ENCODE results near the gene VPREB3.

The VPREB3 gene

GRCh38 chr22:23754220-23754919 lies at the start of gene VPREB3:
TSS of gene VPREB3 (minus strand) at chr22:23754425. CDS start at chr22:23754363, 62 bp downstream.
- DNase-seq = no peak

DNA sequence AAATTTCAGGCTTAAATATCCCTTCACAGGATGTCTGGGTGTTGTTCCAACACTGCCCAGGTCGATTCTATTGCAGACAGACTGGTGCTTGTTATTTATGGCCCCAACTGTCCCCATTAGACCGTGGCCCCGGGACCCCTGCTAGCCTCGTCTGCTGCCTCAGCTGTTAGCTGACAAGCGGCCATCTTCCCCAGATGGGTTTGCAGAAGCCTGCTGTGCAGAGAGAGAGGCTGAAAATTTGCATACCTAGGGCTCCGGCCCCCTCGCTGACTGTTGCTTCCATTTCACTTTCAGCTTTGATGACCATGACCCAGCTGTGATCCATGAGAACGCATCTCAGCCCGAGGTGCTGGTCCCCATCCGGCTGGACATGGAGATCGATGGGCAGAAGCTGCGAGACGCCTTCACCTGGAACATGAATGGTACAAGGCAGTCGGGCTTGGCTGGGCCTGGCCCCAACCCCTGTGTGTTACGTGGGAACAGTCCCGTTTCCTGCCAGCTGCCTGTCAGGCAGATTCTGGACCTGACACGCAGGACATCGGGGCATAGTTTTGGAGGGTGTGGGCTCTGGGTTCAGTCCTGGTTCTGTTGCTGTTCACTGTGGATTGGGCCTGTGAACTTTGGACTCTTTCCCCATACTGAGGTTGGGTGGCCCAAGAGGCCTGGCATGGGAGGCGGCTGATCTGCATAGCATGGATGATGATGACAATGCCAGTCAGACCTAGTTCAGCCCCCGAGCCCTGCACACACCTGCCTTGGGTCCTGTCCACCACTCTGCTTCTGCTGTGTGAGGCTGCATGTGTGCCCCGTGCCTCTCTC lies 49.0 kb upstream of the VPREB3 start:
- DNase-seq = no peak

DNA sequence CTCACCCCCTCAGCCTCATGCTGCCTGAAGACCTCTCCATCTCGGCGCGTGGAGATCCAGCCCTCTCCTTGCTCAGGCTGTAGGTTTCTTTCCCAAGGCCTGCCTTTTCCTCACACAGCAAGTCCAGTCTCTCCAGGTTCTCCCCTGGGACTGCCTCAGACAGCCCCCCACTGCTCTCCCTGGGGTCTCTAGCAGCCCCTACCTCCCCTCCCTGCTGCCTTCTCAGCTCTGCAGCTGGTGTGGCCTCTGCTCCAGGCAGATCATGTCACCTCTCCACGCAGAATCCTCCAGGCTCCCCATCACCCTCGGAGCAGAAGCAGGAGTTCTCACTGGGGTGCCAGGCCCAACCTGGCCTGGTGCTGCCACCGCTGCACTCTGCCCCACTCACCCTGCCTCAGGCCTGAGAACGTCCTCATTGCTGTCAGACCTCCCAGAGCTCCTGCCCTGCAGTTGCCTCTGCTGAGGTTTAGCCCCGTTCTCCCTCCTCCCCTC lies 47.7 kb upstream of the VPREB3 start:
- DNase-seq = no peak

- DNase-seq = no peak
These were observed 47.1 kb upstream of the VPREB3 start for GRCh38 chr22:23801238-23801821.

GRCh38 chr22:23800297-23801237 lies 46.3 kb upstream of the VPREB3 start:
- DNase-seq = no peak

DNA sequence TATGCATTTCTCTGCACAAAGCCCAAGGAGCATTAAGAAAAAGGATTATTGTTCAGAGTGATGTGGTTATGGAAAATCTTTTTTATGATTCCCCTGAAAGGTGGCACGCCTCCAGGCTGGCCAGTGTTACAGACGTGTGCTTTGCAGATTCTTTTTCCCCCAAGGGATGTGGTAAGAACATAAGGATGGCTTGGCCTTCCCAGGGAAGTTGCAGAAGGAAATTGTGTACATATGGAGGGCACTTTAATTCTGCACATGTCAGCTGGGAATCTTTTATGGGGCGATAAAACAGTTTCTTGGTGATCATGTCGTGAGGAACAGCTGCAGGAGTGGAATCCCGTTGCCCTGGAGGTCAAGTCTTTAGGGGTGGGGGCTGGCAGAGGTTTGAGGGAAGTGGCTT lies 42.2 kb upstream of the VPREB3 start:
- DNase-seq = no peak

DNA sequence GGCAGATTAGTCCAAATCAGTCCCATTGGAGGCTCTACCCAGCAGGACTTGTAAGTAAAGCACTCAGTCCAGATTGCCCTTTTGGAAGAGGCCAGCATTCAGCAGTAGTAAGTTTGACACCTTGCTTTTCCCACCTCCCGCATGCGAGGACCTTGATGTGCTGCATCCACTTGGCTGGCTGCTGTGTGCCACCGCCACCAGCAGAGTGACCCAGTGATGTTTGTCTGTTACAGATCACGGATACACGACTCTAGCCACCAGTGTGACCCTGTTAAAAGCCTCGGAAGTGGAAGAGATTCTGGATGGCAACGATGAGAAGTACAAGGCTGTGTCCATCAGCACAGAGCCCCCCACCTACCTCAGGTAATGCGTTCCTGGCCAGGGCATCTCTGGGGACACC lies 39.1 kb upstream of the VPREB3 start:
- no peak for DNase-seq

DNA sequence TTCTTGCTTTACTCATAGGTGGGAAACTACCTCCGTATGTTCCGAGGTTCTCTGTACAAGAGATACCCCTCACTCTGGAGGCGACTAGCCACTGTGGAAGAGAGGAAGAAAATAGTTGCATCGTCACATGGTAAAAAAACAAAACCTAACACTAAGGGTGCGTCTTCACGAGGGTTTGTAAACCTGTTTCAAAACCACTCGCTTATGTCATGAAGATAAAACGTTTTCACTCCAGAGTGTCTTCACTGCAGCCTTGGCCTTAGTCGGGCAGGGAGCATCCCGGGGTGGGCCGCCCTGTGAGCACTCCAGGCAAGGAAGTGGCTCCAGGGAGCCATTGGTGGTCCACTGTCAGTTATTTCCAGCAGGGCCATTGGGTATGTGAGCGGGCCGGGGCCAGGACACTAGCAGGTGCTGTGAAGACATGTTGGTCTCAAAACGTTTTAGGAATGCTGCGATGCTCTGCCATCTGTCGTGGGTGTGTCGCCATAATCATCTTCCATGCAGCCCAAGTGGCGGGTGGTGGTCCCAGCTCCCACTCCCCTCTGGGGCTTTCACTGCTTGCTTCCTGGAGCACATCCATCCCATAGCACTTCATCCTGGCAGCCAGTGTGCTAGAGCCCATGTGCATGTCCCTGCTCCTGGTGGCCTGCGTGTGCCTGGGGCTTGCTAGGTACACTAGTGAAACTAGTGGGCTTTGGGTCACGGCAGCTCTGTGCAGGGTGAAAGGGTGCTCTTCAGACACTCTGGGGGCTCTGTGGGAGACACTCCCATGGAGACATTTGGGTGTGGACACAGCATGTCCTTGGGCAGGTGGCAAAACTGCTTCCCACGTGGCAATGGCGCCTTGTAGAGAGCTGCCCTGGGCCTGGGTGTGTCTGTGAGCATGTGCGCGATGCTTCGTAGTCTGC lies 37.8 kb upstream of the VPREB3 start:
- no peak for DNase-seq

- no peak for DNase-seq
These were observed 36.9 kb upstream of the VPREB3 start for GRCh38 chr22:23790819-23791737.

- DNase-seq = peak in 1 of 2 experiments; percentile 10
These were observed 35.4 kb upstream of the VPREB3 start for GRCh38 chr22:23789638-23790037.

GRCh38 chr22:23789121-23789520 lies 34.9 kb upstream of the VPREB3 start:
- peak in 1 of 2 experiments; percentile 13 for DNase-seq

GRCh38 chr22:23787910-23788309 lies 33.7 kb upstream of the VPREB3 start:
- DNase-seq = no peak

DNA sequence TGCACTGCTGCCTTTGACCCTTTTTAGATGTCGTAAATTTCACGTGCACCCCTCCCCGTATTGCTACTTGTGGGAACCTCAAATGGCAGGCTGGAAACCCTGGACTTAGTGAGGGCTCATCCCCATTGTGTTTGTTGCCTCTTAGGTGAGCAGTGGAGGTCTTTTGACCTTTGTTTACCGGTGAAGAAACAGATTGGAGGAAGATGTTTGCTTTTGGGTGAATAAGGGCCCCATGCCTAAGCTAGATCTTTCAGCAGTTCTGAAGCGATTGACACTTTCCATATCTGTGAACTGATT lies 33.3 kb upstream of the VPREB3 start:
- no peak for DNase-seq

GRCh38 chr22:23786752-23787599 lies 32.8 kb upstream of the VPREB3 start, which contains the start of gene SMARCB1:
TSS of gene SMARCB1 (plus strand) at chr22:23786966. CDS start at chr22:23787170, 204 bp downstream.
- peak; percentile 78 to 80 for DNase-seq

- DNase-seq = no peak
These were observed 32.1 kb upstream of the VPREB3 start for GRCh38 chr22:23786261-23786710.

DNA sequence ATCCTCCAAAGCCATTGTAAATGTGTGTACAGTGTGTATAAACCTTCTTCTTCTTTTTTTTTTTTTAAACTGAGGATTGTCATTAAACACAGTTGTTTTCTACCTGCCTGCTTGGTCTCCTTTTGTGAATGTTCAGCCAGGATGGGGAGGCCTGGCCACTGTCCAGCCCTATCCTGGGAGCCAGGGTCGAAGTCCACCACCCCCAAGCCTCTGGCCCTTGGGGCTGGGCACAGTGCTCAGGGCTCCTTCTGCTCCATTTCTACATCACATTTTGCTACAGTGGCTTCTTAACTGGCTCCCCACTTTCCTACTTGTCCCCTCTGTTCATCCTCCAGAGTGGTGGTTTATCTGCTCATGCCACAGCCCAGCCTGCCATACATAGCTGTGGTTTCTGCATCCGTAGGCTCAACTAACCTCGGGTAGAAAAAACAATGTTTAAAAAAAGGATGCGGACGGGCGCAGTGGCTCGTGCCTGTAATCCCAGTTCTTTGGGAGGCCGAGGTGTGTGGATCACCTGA lies 30.0 kb upstream of the VPREB3 start:
- no peak for DNase-seq

DNA sequence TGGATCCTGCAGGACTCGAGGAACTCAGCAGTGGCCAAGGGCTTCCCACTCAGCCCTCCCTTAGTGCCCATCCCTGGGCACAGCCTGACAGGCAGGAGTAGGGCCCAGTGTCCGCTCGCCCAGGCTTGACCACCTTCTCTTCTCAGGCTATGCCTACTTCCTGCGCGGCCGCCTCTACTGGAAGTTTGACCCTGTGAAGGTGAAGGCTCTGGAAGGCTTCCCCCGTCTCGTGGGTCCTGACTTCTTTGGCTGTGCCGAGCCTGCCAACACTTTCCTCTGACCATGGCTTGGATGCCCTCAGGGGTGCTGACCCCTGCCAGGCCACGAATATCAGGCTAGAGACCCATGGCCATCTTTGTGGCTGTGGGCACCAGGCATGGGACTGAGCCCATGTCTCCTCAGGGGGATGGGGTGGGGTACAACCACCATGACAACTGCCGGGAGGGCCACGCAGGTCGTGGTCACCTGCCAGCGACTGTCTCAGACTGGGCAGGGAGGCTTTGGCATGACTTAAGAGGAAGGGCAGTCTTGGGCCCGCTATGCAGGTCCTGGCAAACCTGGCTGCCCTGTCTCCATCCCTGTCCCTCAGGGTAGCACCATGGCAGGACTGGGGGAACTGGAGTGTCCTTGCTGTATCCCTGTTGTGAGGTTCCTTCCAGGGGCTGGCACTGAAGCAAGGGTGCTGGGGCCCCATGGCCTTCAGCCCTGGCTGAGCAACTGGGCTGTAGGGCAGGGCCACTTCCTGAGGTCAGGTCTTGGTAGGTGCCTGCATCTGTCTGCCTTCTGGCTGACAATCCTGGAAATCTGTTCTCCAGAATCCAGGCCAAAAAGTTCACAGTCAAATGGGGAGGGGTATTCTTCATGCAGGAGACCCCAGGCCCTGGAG lies 29.3 kb upstream of the VPREB3 start:
- no peak for DNase-seq

DNA sequence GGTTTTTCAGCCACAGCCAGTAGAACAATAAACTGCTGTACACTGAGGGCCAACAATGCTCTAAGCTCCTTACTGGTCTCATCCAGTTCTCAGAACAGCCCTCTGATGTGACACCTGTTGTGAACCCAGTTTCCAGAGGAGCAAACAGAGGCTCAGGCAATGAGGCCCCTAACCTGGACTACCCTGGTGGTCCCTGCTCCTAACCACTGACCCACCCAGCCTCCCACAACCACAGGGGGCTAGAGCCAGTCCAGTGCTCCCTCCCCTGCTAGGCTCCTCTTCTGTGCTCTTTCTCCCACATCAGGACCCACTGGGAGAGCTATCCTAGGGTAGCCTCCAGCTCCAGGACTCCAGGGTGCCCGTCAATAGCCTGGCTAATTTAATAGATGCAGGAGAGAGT lies 28.5 kb upstream of the VPREB3 start:
- DNase-seq = no peak
